Neural crest cell (in vitro differentiated cells): ENCODE data around the gene PYGB. TPM values are rescaled to one million over a fixed set of nuclear protein-coding genes. Genes with fewer than 3 reads are reported as not detected.
A peak's percentile ranks its signal among the peaks of the same experiment; 100 is the strongest.

ENCODE experiments used
- DNase-seq: peaks from one replicate; pipeline ENCODE4 v3.0.0; 2021; ENCODE audit warnings: low read depth, mixed read lengths, low spot score
- H3K27ac Mint-ChIP-seq: one replicate; pipeline ENCODE4 v1.8.0; 2021; ENCODE audit warnings: mild to moderate bottlenecking, mixed read lengths; ENCODE audit not compliant: unreplicated experiment
- H3K27me3 Mint-ChIP-seq: 2 replicates; pipeline ENCODE4 v1.8.0; 2021; ENCODE audit warnings: low read depth, mild to moderate bottlenecking, mixed read lengths
- H3K36me3 Mint-ChIP-seq: 2 replicates; pipeline ENCODE4 v1.8.0; 2021; ENCODE audit warnings: low read depth, mild to moderate bottlenecking, mixed read lengths
- H3K4me1 Mint-ChIP-seq: 2 replicates; pipeline ENCODE4 v1.8.0; 2021; ENCODE audit warnings: mixed read lengths
- H3K4me3 Mint-ChIP-seq: one replicate; pipeline ENCODE4 v1.8.0; 2021; ENCODE audit warnings: mild to moderate bottlenecking, mixed read lengths
- H3K9me3 Mint-ChIP-seq: 2 replicates; pipeline ENCODE4 v1.8.0; 2021; ENCODE audit warnings: mixed read lengths
- total RNA-seq: library from RNA; stranded (reverse); gene quantifications from 2 replicates; pipeline ENCODE4 v1.2.1, GENCODE V29; 2021
- TF ChIP-seq, protein P1 (sequence below): fragments of 200-600 bp; sonication (generic); conservative IDR thresholded peaks from 2 replicates; pipeline ENCODE4 v1.5.0; 2021; ENCODE audit warnings: antibody characterized with exemption, mild to moderate bottlenecking

The PYGB gene
- total RNA-seq, 1 donor from 2014 or later = 77.1 TPM

DNA sequence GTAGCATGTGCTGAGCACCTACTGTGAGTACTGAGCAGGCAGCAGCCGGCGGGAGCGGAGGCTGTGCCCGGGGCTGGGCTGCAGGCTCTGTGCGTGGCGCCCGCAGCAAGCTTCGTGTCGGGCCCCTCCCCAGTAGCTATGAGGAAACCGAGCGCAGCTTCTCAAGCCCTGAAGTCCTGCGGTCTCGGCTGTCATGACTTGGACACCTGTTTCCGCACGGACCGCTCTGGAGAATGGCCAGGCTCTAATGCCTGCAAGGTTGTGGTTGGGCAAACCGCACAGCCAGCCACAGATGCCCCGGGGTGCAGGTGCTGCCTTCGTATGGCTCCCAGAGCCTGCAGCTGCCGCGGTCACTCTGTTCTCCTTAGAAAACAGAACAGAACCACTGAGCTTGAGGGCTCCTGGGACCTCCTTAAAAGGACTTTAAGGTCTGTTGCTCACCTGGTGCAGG, 33.7 kb downstream of the PYGB start:
- Mint-ChIP-seq H3K4me1 (no peaks in the 10 kb centered on the region), H3K9me3 (no peaks in the 10 kb centered on the region), H3K36me3 (peaks cover 13% of the 10 kb centered on the region), H3K4me3 (no peak overlapping the region), H3K27me3 (no peaks in the 10 kb centered on the region), H3K27ac (peak overlapping the region; percentile 27)
- TF ChIP-seq, protein P1, sequence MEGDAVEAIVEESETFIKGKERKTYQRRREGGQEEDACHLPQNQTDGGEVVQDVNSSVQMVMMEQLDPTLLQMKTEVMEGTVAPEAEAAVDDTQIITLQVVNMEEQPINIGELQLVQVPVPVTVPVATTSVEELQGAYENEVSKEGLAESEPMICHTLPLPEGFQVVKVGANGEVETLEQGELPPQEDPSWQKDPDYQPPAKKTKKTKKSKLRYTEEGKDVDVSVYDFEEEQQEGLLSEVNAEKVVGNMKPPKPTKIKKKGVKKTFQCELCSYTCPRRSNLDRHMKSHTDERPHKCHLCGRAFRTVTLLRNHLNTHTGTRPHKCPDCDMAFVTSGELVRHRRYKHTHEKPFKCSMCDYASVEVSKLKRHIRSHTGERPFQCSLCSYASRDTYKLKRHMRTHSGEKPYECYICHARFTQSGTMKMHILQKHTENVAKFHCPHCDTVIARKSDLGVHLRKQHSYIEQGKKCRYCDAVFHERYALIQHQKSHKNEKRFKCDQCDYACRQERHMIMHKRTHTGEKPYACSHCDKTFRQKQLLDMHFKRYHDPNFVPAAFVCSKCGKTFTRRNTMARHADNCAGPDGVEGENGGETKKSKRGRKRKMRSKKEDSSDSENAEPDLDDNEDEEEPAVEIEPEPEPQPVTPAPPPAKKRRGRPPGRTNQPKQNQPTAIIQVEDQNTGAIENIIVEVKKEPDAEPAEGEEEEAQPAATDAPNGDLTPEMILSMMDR = no peak
- DNase-seq = no peak

DNA sequence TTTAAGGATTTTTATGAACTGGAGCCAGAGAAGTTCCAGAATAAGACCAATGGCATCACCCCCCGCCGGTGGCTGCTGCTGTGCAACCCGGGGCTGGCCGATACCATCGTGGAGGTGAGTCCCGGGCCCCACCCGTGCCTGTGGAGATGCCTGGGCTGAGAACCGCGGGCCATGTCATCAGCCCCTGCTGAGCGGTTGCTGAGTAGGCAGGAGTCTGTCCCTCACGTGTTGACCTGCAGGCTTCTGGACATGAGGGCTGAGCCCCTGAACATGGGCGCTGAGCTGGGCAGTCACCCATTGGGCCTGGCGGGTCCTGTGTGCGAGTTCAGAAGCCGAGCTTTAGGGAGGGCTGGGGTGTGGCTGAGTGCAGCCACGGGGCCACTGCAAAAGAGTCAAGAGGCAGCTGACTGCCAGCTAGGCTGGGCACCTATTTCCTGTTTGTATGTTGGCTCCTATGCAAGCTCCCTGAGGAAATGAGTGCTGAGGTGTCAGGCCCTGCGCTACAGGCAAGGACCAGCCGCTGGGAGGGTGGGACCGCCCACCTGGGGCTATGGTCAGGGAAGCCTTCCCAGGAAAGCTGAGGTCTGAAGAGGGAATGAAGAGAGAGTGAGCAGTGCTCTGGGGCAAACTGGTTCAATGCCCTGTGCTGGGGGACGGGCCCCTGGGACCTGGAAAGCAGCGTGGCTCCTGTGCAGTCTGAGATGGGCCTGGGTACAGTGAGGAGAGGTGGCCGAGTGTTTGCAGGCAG, 34.3 kb downstream of the PYGB start:
- TF ChIP-seq, protein P1 = no peak
- no peaks in the 10 kb centered on the region for H3K4me1 Mint-ChIP-seq
- H3K27ac Mint-ChIP-seq = peak overlapping the region; percentile 19
- no peaks in the 10 kb centered on the region for H3K9me3 Mint-ChIP-seq
- no peak for DNase-seq
- H3K27me3 Mint-ChIP-seq = no peaks in the 10 kb centered on the region
- no peak overlapping the region for H3K4me3 Mint-ChIP-seq
- H3K36me3 Mint-ChIP-seq = peaks cover 18% of the 10 kb centered on the region

DNA sequence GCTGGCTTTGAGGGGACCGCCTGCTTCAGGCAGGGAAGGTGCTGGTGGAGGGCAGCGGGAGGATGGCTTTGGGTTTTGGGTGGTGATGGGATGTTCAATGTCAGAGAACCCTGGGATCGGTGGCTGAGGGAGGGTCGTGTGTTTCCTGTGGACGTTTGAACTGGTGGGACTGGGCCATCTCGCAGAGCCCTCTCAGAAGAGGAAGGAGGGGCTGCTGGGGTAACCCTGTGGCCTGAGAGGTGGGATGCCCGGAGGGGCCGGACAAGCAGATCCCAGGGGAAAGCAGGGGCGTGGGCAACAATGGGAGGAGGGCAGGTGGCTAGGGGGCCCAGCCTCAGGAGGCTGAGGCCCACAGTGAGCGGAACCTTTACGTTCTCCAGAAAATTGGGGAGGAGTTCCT, 34.9 kb downstream of the PYGB start:
- TF ChIP-seq, protein P1 = no peak
- Mint-ChIP-seq H3K4me3 (no peak overlapping the region), H3K36me3 (peaks cover 18% of the 10 kb centered on the region)

DNA sequence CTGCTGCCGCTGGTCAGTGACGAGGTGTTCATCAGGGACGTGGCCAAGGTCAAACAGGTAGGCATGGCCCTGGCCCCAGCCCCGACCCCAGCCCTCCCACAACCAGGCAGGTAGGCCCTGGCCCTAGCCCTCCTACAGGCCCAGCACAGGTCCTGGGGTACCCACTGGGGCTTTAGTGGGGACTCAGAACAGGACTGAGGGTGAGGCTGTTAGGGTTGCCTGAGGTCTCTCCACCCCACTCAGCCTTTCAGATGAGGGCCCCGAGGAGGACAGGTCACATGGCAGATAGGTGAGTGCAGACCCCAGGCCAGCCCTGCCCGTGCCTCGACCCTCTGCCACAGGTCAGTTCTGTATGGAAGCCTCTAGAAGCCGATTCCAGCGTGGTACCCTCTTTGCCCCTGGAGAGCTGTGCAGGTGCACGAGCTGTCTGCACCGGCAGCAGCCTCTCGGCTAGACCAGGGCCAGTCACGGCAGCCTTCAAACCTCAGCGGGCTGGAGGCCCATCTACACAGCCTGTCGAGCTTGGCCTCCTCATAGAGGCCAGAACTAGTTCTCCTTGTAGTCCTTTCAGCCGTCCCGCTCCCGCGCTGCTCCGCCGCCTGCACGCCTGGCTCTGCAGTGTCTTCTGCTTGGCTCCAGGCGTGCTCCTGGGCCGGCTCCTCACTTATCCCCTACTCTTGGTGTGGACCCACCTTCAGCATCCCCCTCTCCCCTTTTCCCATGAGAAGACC, 35.5 kb downstream of the PYGB start:
- H3K4me1 Mint-ChIP-seq = no peaks in the 10 kb centered on the region

More for the DNA sequence above, 34.9 kb downstream of the PYGB start:
- Mint-ChIP-seq H3K9me3 (no peaks in the 10 kb centered on the region), H3K4me1 (no peaks in the 10 kb centered on the region), H3K27me3 (no peaks in the 10 kb centered on the region), H3K27ac (peak overlapping the region; percentile 19)
- DNase-seq = no peak

DNA sequence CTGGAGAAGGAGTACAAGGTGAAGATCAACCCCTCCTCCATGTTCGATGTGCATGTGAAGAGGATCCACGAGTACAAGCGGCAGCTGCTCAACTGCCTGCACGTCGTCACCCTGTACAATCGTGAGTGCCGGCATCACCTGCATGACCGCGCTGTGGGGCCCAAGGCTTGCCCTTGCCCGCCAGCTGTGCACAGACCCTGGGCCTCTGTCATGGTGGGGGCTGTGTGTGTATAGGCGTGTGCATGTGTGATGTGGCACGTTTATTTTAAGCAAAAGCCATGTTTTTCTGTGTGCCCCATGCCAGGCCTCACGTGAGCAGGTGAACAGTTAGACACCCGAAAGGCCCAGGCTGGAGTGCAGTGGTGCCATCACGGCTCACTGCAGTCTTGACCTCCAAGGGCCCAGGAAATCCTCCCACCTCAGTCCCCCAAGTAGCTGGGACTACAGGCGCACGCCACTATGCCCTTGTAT, 36.3 kb downstream of the PYGB start:
- no peaks in the 10 kb centered on the region for H3K27me3 Mint-ChIP-seq

More for the DNA sequence above, 35.5 kb downstream of the PYGB start:
- Mint-ChIP-seq H3K27me3 (no peaks in the 10 kb centered on the region), H3K36me3 (peaks cover 18% of the 10 kb centered on the region), H3K9me3 (no peaks in the 10 kb centered on the region), H3K27ac (peak overlapping the region; percentile 93), H3K4me3 (no peak overlapping the region)
- no peak for DNase-seq
- TF ChIP-seq, protein P1 = no peak

More for the DNA sequence above, 36.3 kb downstream of the PYGB start:
- H3K36me3 Mint-ChIP-seq = peaks cover 18% of the 10 kb centered on the region
- no peaks in the 10 kb centered on the region for H3K4me1 Mint-ChIP-seq
- TF ChIP-seq, protein P1 = no peak
- no peak overlapping the region for H3K4me3 Mint-ChIP-seq
- no peak for DNase-seq
- H3K9me3 Mint-ChIP-seq = no peaks in the 10 kb centered on the region
- H3K27ac Mint-ChIP-seq = no peak overlapping the region
